HUES48 (cell line): Measurements from ENCODE around the gene BTG2.

Source experiments
- H3K27ac ChIP-seq: one replicate; pipeline ENCODE4 v1.7.0; 2013; ENCODE audit warnings: low read depth, low read length, inconsistent platforms
- H3K27me3 ChIP-seq: 2 replicates; pipeline ENCODE4 v1.6.1; 2013; ENCODE audit warnings: mild to moderate bottlenecking, low read length; ENCODE audit not compliant: control insufficient read depth, insufficient read depth
- H3K36me3 ChIP-seq: 2 replicates; pipeline ENCODE4 v1.6.1; 2013; ENCODE audit warnings: low read length; ENCODE audit not compliant: control insufficient read depth, insufficient read depth
- H3K4me1 ChIP-seq: 2 replicates; pipeline ENCODE4 v1.6.1; 2013; ENCODE audit warnings: mild to moderate bottlenecking, low read length; ENCODE audit not compliant: control insufficient read depth, insufficient read depth
- H3K4me3 ChIP-seq: 2 replicates; pipeline ENCODE4 v1.5.1; 2013; ENCODE audit warnings: mild to moderate bottlenecking, low read depth, low read length
- H3K9ac ChIP-seq: 2 replicates; pipeline ENCODE4 v1.6.1; 2013; ENCODE audit warnings: mild to moderate bottlenecking, low read depth, low read length, moderate library complexity
- H3K9me3 ChIP-seq: 2 replicates; pipeline ENCODE4 v1.6.1; 2013; ENCODE audit warnings: low read length; ENCODE audit not compliant: control insufficient read depth, insufficient read depth

Gene BTG2

GRCh38 chr1:203320591-203321272, 15.4 kb downstream of the BTG2 start:
- Histone ChIP-seq H3K9ac (no peak overlapping the region), H3K9me3 (no peaks in the 10 kb centered on the region), H3K4me3 (no peak overlapping the region), H3K27me3 (peaks cover 77% of the 10 kb centered on the region), H3K4me1 (peaks cover 13% of the 10 kb centered on the region; the same call in 1 of the 2 replicates), H3K27ac (no peak overlapping the region), H3K36me3 (no peaks in the 10 kb centered on the region)

- no peak overlapping the region for H3K9ac ChIP-seq
- no peak overlapping the region for H3K4me3 ChIP-seq
- no peaks in the 10 kb centered on the region for H3K36me3 ChIP-seq
- no peak overlapping the region for H3K27ac ChIP-seq
- no peaks in the 10 kb centered on the region for H3K9me3 ChIP-seq
- H3K4me1 ChIP-seq, result peaks cover 20% of the 10 kb centered on the region
- peaks cover 78% of the 10 kb centered on the region for H3K27me3 ChIP-seq
Observed at GRCh38 chr1:203321273-203322052, 16.1 kb downstream of the BTG2 start.

GRCh38 chr1:203322500-203323179, 17.3 kb downstream of the BTG2 start:
- Histone ChIP-seq H3K4me3 (no peak overlapping the region), H3K9ac (no peak overlapping the region), H3K9me3 (no peaks in the 10 kb centered on the region), H3K27me3 (peaks cover 74% of the 10 kb centered on the region), H3K36me3 (no peaks in the 10 kb centered on the region), H3K27ac (no peak overlapping the region), H3K4me1 (peaks cover 25% of the 10 kb centered on the region)

GRCh38 chr1:203323587-203323986, 18.3 kb downstream of the BTG2 start:
- no peak overlapping the region for H3K4me3 ChIP-seq
- no peaks in the 10 kb centered on the region for H3K36me3 ChIP-seq
- H3K9me3 ChIP-seq, result no peaks in the 10 kb centered on the region
- H3K27ac ChIP-seq, result no peak overlapping the region
- H3K4me1 ChIP-seq, result peaks cover 33% of the 10 kb centered on the region
- peaks cover 67% of the 10 kb centered on the region for H3K27me3 ChIP-seq
- H3K9ac ChIP-seq, result no peak overlapping the region

DNA sequence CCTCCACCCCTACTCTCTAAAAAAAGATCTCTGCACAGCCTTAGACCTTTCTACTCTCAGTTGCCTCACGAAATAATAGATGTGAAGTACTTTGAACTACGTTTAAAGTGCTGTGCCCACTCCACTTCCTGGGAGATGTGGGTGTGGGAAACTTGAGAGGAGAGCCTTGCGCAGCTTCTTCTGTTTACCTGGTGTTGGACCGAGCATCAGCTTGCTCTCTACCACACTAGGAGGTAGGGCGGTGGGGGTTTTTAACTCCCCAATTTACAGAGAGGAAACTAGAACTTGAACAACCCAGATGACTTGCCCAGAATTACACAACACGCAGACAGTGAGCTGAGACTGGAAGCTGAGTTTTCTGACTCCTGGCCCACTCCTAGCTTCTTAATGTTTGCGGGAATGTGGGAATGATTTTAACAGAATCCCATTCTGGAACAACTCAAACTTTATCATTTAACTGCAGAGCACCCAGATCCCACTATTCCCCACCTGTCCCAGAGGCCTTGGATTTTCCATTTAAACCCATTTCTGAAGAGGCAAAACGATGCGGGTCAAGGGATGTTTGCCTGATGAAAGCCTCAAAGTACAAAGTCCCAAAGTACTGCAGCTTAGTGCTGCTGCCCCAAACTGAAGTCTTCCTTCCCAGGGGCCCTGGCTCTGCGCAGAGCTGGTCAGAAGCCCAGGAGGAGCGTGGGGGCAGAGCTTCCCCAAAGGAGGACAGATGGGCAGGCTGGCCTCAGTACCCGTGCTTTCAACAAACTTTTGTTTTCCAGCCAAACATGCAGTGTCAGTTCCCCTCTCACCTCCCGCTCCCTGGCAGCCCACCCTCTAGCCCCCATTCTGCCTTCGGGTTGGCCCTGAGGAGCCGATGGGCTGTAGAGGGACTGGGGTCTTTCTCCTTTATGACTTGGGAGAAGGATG, 19.0 kb downstream of the BTG2 start:
- no peaks in the 10 kb centered on the region for H3K9me3 ChIP-seq
- H3K9ac ChIP-seq, result no peak overlapping the region
- H3K27ac ChIP-seq, result peak overlapping the region; percentile 69
- peaks cover 39% of the 10 kb centered on the region for H3K4me1 ChIP-seq
- no peak overlapping the region for H3K4me3 ChIP-seq
- H3K27me3 ChIP-seq, result peaks cover 64% of the 10 kb centered on the region
- H3K36me3 ChIP-seq, result no peaks in the 10 kb centered on the region

DNA sequence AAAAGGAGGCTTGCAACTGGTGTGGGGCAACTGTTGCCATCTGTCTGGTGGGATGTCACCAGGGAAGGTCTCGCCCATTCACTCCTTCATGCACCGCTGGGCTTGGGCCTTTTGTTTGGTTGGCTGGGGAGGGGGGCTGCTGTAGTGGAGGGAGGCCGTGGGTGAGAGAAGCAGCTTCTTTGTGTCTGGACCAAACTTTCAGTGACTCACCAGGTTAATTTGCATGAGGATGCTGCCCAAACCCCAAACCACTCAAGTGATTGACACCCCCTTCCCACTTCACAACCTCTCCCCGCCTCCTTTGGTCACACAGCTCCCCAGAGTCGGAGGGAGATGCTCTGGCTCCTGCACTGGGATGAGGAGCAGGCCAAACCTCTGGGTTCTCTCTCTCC, 19.7 kb downstream of the BTG2 start:
- Histone ChIP-seq H3K4me1 (peaks cover 39% of the 10 kb centered on the region), H3K9me3 (no peaks in the 10 kb centered on the region), H3K4me3 (no peak overlapping the region), H3K27ac (peak overlapping the region; percentile 69), H3K27me3 (peaks cover 64% of the 10 kb centered on the region), H3K36me3 (no peaks in the 10 kb centered on the region), H3K9ac (no peak overlapping the region)

- Histone ChIP-seq H3K27me3 (peaks cover 62% of the 10 kb centered on the region), H3K36me3 (no peaks in the 10 kb centered on the region), H3K4me1 (peaks cover 39% of the 10 kb centered on the region), H3K4me3 (no peak overlapping the region), H3K9ac (no peak overlapping the region), H3K27ac (peak overlapping the region; percentile 69), H3K9me3 (no peaks in the 10 kb centered on the region)
Observed at GRCh38 chr1:203325418-203326091, 20.2 kb downstream of the BTG2 start.

- Histone ChIP-seq H3K27ac (peak overlapping the region; percentile 91), H3K36me3 (no peaks in the 10 kb centered on the region), H3K9ac (peak overlapping the region; percentile 27; the same call in 1 of the 2 replicates), H3K4me1 (peaks cover 39% of the 10 kb centered on the region), H3K4me3 (peak overlapping the region; percentile 62), H3K27me3 (peaks cover 60% of the 10 kb centered on the region), H3K9me3 (no peaks in the 10 kb centered on the region)
Observed at GRCh38 chr1:203326830-203327683, 21.7 kb downstream of the BTG2 start.

DNA sequence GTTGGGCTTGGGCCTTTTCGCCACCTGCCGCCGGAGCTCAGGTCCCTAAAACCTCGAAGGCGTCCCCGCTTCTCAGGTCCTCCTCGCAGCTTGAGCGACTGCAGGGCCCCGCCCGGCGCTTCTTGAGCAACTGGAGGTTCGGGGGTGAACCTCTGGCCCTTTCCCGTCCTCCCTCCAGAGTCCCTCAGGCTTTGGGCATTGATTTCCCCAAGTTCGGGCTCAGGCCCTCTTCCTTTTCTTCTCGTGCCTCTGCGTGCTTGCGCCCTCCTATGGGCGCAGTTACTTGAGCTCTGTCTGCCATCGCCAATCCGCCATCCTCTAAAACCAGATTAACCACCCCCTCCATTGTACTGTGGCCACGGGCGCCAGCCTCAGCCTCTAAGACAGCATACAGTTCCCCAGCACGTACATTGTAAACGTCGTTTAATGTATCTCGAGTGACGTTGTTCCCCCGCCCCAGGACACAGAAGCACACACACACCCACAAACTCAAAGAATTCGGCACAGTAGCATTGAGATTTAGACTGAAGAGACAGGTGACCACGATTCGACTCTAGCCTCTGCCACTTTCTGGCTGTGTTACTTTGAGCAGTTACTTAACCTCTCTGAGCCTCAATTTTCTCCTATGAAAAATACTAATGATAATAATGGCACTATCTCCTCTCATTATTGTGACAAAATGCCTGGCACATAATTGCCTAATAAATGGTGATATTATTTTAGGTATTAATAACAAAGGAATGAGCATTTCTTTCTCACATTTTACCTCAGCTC, 22.6 kb downstream of the BTG2 start:
- H3K27ac ChIP-seq, result peak overlapping the region; percentile 91
- no peaks in the 10 kb centered on the region for H3K9me3 ChIP-seq
- peak overlapping the region; percentile 56 for H3K4me3 ChIP-seq
- peaks cover 39% of the 10 kb centered on the region for H3K4me1 ChIP-seq
- peak overlapping the region; percentile 71 for H3K9ac ChIP-seq
- peaks cover 52% of the 10 kb centered on the region for H3K27me3 ChIP-seq
- no peaks in the 10 kb centered on the region for H3K36me3 ChIP-seq
